ENCODE data around the gene IRAK2. TPM values are rescaled to one million over a fixed set of nuclear protein-coding genes. Genes with fewer than 3 reads are reported as not detected.

Gene IRAK2
- 1 to 10 TPM; 2.7 to 3.0 TPM for total RNA-seq

GRCh38 chr3:10164546-10165393 lies at the start of gene IRAK2:
TSS of gene IRAK2 (plus strand) at chr3:10164919. CDS start at chr3:10164955, 36 bp downstream.

DNA sequence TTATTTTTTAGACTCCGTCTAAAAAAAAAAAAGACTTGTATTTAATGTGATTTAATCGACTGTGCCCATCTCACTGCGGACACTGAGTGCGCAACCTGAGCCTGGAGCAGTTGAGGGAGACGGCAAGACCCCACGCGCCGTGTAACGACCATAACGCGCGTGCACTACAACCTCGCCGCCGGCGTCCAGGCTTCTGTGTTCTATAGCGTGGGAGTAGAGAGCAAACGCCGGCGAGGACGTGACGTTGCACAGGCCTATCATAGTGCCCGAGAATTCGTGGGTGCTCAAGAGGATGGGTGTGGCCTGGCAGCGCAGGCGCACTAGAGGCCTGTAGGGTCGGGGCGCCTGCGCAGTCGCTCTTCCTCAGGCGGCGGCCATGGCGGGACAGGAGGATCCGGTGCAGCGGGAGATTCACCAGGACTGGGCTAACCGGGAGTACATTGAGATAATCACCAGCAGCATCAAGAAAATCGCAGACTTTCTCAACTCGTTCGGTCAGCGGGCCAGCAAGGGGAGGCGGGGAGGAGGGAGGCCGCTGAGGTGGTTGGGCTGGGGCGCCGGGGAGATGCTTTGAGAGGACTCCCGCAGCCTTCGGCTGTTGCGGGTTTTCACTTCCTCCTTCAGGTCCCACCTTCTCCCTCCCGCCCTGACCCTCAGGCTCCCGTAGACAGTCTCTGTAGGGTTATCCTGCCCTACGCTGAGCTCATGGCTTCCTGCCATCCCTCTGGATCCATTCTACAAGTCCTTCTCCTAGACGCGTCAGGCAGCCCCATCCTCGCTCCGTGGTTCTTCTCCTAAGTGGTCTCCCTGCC lies 49.2 kb upstream of the IRAK2 start, which contains the start of gene BRK1:
Gene BRK1 (plus strand): TSS at position 350 of the 812 bp plus-strand sequence. CDS start 27 bp downstream, at position 377.

DNA sequence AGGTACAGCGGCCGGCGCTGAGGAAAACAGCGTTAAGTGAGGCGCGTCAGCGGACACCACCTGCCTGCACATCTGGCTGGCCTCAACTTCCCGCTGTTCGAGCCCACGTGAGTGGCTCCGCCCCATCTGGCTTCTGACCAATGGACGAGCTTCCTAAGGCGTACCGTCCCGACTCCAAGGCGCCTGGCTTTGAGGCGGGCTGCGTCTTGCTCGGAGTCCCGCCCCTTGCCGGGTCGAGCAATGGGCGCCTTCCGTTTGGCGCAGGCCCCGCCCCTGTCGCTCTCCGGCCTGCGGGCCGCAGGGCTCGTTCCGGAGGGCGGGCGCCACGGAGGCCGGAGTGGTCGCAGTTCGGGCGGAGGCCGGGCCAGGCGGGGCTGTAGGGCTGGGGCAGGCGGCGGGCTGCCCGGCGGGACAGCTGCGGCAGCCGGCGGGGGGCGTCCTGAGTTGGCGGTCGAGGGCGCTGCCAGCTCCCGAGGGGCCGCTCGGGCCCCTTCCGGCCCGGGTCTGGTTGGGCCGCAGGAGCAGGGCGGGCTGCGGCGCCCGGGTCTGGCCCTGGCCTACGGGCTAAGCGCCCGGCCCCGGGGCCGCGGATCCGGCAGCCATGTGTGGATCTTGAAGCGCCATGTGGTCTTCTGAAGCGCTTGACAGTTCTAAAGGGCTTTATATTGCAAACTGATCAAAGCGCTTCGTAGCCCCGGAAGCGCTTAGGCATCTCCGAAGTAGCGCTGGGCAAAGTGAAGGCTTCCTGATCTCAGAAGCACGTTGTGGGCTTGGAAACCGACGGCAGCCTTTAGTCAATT lies 83.7 kb downstream of the IRAK2 start, which contains the start of gene TATDN2:
Gene TATDN2 (plus strand): TSS at position 276 of the 800 bp plus-strand sequence. CDS start 742 bp downstream, outside the sequence.

DNA sequence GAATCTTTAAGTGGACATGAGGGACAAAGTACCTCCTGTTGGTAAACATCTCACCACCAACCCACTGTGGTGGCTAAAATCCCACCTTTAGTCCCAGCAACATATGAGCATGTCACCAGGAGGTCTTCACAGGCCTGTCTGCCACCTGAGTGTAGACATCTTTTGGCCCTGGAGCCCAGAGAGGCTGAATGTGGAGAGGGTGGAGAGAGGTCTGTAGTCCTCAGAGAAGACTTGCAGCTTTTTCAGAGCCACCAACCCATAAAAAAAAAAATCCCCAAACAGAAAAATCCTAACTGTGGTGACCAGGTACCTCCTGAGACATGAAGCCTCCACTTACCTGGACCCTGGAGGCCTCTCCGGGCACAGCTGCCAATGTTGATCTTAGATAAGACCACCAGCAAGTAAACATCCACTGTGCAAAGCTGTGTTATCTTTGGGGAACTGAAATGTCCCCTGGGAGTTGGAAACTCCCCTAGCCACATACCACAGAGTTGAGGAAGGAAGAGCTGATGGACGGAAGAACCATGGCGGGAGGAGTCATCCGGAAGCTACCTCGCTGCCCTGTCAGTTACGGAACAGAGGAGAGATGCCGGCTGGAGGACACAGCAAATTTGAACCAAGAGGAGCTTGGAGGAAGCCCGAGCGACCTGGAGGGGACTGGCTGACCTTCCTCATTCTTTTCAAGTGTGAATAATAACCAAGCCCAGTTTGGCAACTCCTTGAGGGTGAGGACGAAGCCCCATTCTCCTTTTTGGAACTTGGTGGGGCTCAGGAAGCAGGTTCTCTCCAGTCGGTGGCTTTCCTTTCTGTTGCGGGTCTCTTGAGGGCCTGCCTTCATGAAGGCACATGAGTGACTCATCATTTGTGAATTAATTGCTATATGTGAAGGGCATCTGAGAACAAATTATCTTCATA lies 128.0 kb downstream of the IRAK2 start, which contains the start of gene GHRL:
Gene GHRL (minus strand): TSS at position 443 of the 915 bp plus-strand sequence. CDS start 2,767 bp downstream, outside the sequence.

Other genes with a start within 250 kb of the IRAK2 start
- gene IL17RC, start 247.8 kb upstream of the IRAK2 start, total RNA-seq: under 1 TPM; 0.29 to 0.40 TPM
- gene CRELD1, start 231.1 kb upstream of the IRAK2 start, total RNA-seq: 10 to 100 TPM; 15.2 to 20.0 TPM
- gene PRRT3, start 212.5 kb upstream of the IRAK2 start, total RNA-seq: 1 to 10 TPM; 5.4 to 6.1 TPM
- gene EMC3, start 178.1 kb upstream of the IRAK2 start, total RNA-seq: 10 to 100 TPM; 42.2 to 43.9 TPM
- 10 to 100 TPM; 44.2 to 48.0 TPM for gene FANCD2, start 138.5 kb upstream of the IRAK2 start, total RNA-seq
- gene FANCD2OS, start 56.7 kb upstream of the IRAK2 start, total RNA-seq: not detected
- gene BRK1, start 49.2 kb upstream of the IRAK2 start, total RNA-seq: 100 to 1,000 TPM; 132 to 133 TPM
- gene VHL, start 23.1 kb upstream of the IRAK2 start, total RNA-seq: 10 to 100 TPM; 66.2 to 70.4 TPM
- gene TATDN2, start 83.5 kb downstream of the IRAK2 start, total RNA-seq: 10 to 100 TPM; 54.5 to 57.7 TPM
- under 1 TPM; 0.36 to 0.53 TPM for gene GHRL, start 128.0 kb downstream of the IRAK2 start, total RNA-seq
- 10 to 100 TPM; 72.6 to 77.0 TPM for gene SEC13, start 156.2 kb downstream of the IRAK2 start, total RNA-seq